Uterus (tissue), 2 donors: ENCODE results near the gene GAREM1.

ENCODE experiments used
- CTCF ChIP-seq, 4 experiments: fragments of 200-600 bp in 2 of 4; fragments of 450-650 bp in 2 of 4; sonication (generic) in 2 of 4; IDR thresholded peaks; one replicate each; pipeline ENCODE4 v1.5.1; 2016 to 2019; ENCODE audit warnings: antibody characterized with exemption in 4 of 4, mild to moderate bottlenecking in 2 of 4, moderate library complexity in 1 of 4
- POLR2A ChIP-seq, 2 donors: fragments of 450-650 bp; IDR thresholded peaks; one replicate each; pipeline ENCODE4 v1.6.1; 2016; ENCODE audit warnings: antibody characterized with exemption in 2 of 2, mild to moderate bottlenecking in 1 of 2, moderate library complexity in 1 of 2

DNA sequence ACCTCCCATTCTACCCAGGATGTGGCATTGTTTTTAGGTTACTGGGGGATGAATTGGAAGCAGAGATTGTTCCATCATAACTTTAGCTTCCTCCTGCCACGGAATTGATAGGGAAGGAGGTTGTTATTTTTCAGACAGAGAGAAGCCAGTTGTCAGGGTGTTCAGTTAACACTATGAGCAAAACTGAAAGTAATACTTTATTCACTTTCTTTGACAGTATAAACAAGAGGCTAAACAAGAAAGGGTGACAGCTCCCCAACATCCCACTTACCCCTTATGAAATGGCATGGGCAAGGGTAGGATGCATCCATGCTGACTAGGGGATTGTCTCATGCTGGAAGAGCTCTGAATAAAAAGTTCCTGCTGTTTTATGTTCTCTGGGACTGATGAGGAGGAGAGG, 36.4 kb upstream of the GAREM1 start:
- TF ChIP-seq CTCF (IDR thresholded peaks at IDR 0.05) = no peak
- TF ChIP-seq POLR2A (IDR thresholded peaks at IDR 0.05) = no peak
